ENCODE results near the gene ADAM15.

GRCh38 chr1:155105604-155106011, 54.5 kb downstream of the ADAM15 start:
- TF ChIP-seq CTCF (IDR thresholded peaks at IDR 0.05) = no peak
- no peak for TF ChIP-seq EZH2phosphoT487 (IDR thresholded peaks at IDR 0.05)

All from neural progenitor cell (in vitro differentiated cells).